RPMI7951 (cell line): ENCODE data around the gene ANKZF1. TPM values are rescaled to one million over a fixed set of nuclear protein-coding genes. Genes with fewer than 3 reads are reported as not detected.

Experiments used
- DNase-seq: peaks from one replicate; pipeline ENCODE4 v3.0.0-alpha.2; 2012; ENCODE audit warnings: low read depth
- total RNA-seq: library from RNA; depleted of rRNA; stranded (reverse); fragments of >200 nt; shearing (Covaris generic); gene quantifications from 2 replicates; pipeline ENCODE4 v1.2.3, GENCODE V29; 2014; rRNA removed

ANKZF1 gene
- total RNA-seq, 1 experiment from 2014 or later = 27.5 TPM

GRCh38 chr2:219282943-219283581 is 53.5 kb downstream of the ANKZF1 start:
- DNase-seq = no peak

GRCh38 chr2:219284501-219285372 is 55.1 kb downstream of the ANKZF1 start:
- no peak for DNase-seq

- no peak for DNase-seq
These were observed 55.7 kb downstream of the ANKZF1 start for GRCh38 chr2:219285373-219285735.

- DNase-seq = no peak
These were observed 56.4 kb downstream of the ANKZF1 start for GRCh38 chr2:219285894-219286425.

Other genes with a start within 250 kb of the ANKZF1 start
- gene FEV, start 244.6 kb upstream of the ANKZF1 start, total RNA-seq = not detected in 2 replicates
- 0.20 TPM in 1 of 2 replicates, not detected in the other for gene CRYBA2, start 236.4 kb upstream of the ANKZF1 start, total RNA-seq
- gene CFAP65, start 188.3 kb upstream of the ANKZF1 start, total RNA-seq = 0.10 and 0.12 TPM in 2 replicates
- gene IHH, start 168.9 kb upstream of the ANKZF1 start, total RNA-seq = not detected in 2 replicates
- 24.1 and 31.0 TPM in 2 replicates for gene NHEJ1, start 69.0 kb upstream of the ANKZF1 start, total RNA-seq
- 0.59 TPM in 1 of 2 replicates, not detected in the other for gene SLC23A3, start 59.8 kb upstream of the ANKZF1 start, total RNA-seq
- gene CNPPD1, start 52.9 kb upstream of the ANKZF1 start, total RNA-seq = 40.2 and 41.2 TPM in 2 replicates
- 63.2 and 67.8 TPM in 2 replicates for gene RETREG2, start 51.5 kb upstream of the ANKZF1 start, total RNA-seq
- 49.6 and 55.1 TPM in 2 replicates for gene ZFAND2B, start 23.0 kb upstream of the ANKZF1 start, total RNA-seq
- gene ABCB6, start 10.8 kb upstream of the ANKZF1 start, total RNA-seq = 29.8 and 41.6 TPM in 2 replicates
- gene ATG9A, start 170 bp upstream of the ANKZF1 start, total RNA-seq = 51.3 and 58.6 TPM in 2 replicates
- 30.0 and 35.0 TPM in 2 replicates for gene GLB1L, start 15.6 kb downstream of the ANKZF1 start, total RNA-seq
- 24.0 and 28.5 TPM in 2 replicates for gene STK16, start 15.7 kb downstream of the ANKZF1 start, total RNA-seq
- gene TUBA4B, start 23.4 kb downstream of the ANKZF1 start, total RNA-seq = not detected in 2 replicates
- 31.1 and 42.2 TPM in 2 replicates for gene TUBA4A, start 24.1 kb downstream of the ANKZF1 start, total RNA-seq
- gene DNAJB2, start 49.6 kb downstream of the ANKZF1 start, total RNA-seq = 33.8 and 39.8 TPM in 2 replicates
- gene PTPRN, start 79.6 kb downstream of the ANKZF1 start, total RNA-seq = 3.2 and 4.4 TPM in 2 replicates
- not detected in 2 replicates for gene RESP18, start 102.9 kb downstream of the ANKZF1 start, total RNA-seq
- 80.4 and 101 TPM in 2 replicates for gene DNPEP, start 158.1 kb downstream of the ANKZF1 start, total RNA-seq
- 0.20 and 0.60 TPM in 2 replicates for gene DES, start 188.6 kb downstream of the ANKZF1 start, total RNA-seq
- gene SPEG, start 205.0 kb downstream of the ANKZF1 start, total RNA-seq = 32.7 and 33.3 TPM in 2 replicates